OCI-LY3 (cell line): Measurements from ENCODE around the gene PRSS50.

ENCODE experiments used
- EZH2phosphoT487 ChIP-seq: fragments of 200-600 bp; shearing (Covaris generic); IDR thresholded peaks from 2 replicates; pipeline ENCODE4 v1.6.1; 2018; ENCODE audit warnings: antibody characterized with exemption, mixed run types, low read depth
- TF ChIP-seq, protein P1 (sequence below): fragments of 200-600, 300-600 bp; sonication (generic); IDR thresholded peaks from 2 replicates; pipeline ENCODE4 v1.5.1; 2014; ENCODE audit warnings: antibody characterized with exemption, low read length, low read depth

- TF ChIP-seq, protein P1, sequence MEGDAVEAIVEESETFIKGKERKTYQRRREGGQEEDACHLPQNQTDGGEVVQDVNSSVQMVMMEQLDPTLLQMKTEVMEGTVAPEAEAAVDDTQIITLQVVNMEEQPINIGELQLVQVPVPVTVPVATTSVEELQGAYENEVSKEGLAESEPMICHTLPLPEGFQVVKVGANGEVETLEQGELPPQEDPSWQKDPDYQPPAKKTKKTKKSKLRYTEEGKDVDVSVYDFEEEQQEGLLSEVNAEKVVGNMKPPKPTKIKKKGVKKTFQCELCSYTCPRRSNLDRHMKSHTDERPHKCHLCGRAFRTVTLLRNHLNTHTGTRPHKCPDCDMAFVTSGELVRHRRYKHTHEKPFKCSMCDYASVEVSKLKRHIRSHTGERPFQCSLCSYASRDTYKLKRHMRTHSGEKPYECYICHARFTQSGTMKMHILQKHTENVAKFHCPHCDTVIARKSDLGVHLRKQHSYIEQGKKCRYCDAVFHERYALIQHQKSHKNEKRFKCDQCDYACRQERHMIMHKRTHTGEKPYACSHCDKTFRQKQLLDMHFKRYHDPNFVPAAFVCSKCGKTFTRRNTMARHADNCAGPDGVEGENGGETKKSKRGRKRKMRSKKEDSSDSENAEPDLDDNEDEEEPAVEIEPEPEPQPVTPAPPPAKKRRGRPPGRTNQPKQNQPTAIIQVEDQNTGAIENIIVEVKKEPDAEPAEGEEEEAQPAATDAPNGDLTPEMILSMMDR, result no peak
- TF ChIP-seq EZH2phosphoT487, result no peak
Measured at GRCh38 chr3:46724424-46724823, 6.8 kb upstream of the PRSS50 start.
